ENCODE results near the gene TFAM. TPM values are rescaled to one million over a fixed set of nuclear protein-coding genes. Genes with fewer than 3 reads are reported as not detected.

The TFAM gene
- total RNA-seq, 1 donor from 2014 or later, result 32.0 TPM

GRCh38 chr10:58367069-58367468 lies 18.1 kb upstream of the TFAM start:
- DNase-seq (ENCODE audit: missing footprints) (no peak), ATAC-seq (no peak)
- intact Hi-C loops (cut with DNase I), result no loop called here

GRCh38 chr10:58371473-58371872 lies 13.7 kb upstream of the TFAM start:
- DNase-seq (ENCODE audit: missing footprints), result no peak
- intact Hi-C loops (cut with DNase I), result no loop called here
- no peak for ATAC-seq

- DNase-seq (ENCODE audit: missing footprints) (no peak), ATAC-seq (no peak)
- intact Hi-C loops (cut with DNase I), result no loop called here
These were observed 12.4 kb upstream of the TFAM start for GRCh38 chr10:58372607-58373441.

GRCh38 chr10:58373442-58373827 lies 11.8 kb upstream of the TFAM start:
- intact Hi-C loops (cut with DNase I), result no loop called here
- DNase-seq (ENCODE audit: missing footprints) (no peak), ATAC-seq (no peak)

- DNase-seq (ENCODE audit: missing footprints), result no peak
- no peak for ATAC-seq
- intact Hi-C loops (cut with DNase I), result loop anchor here (10.0 kb wide), 1 partner anchor 208 kb away; no protein-coding TSS in a partner anchor
These were observed 2.7 kb upstream of the TFAM start for GRCh38 chr10:58382489-58382995.

- DNase-seq (ENCODE audit: missing footprints) (no peak), ATAC-seq (no peak)
- intact Hi-C loops (cut with DNase I), result loop anchor here (2.0 to 10.0 kb wide), 3 partner anchors 49 to 209 kb away; partner anchors contain the start of gene UBE2D1
These were observed 1.1 kb upstream of the TFAM start for GRCh38 chr10:58384095-58384494.

- ATAC-seq (peak; percentile 3), DNase-seq (ENCODE audit: missing footprints) (no peak)
- intact Hi-C loops (cut with DNase I), result loop anchor here (2.0 to 10.0 kb wide), 3 partner anchors 50 to 210 kb away; partner anchors contain the start of gene UBE2D1
These were observed 639 bp upstream of the TFAM start for GRCh38 chr10:58384544-58384998.

GRCh38 chr10:58385784-58386112 lies 538 bp downstream of the TFAM start:
- peak; percentile 72 for DNase-seq (ENCODE audit: missing footprints)
- no peak for ATAC-seq
- intact Hi-C loops (cut with DNase I), result loop anchor here (1.0 to 10.0 kb wide), 4 partner anchors 51 to 211 kb away; partner anchors contain the start of genes CISD1 and UBE2D1

- DNase-seq (ENCODE audit: missing footprints), result no peak
- intact Hi-C loops (cut with DNase I), result loop anchor here (10.0 kb wide), 1 partner anchor 214 kb away; no protein-coding TSS in a partner anchor
- no peak for ATAC-seq
These were observed 3.8 kb downstream of the TFAM start for GRCh38 chr10:58389024-58389423.

GRCh38 chr10:58393317-58393716 lies 8.1 kb downstream of the TFAM start:
- ATAC-seq (no peak), DNase-seq (ENCODE audit: missing footprints) (no peak)
- intact Hi-C loops (cut with DNase I), result no loop called here

- no peak for ATAC-seq
- intact Hi-C loops (cut with DNase I), result no loop called here
- no peak for DNase-seq (ENCODE audit: missing footprints)
These were observed 9.3 kb downstream of the TFAM start for GRCh38 chr10:58394471-58394870.

GRCh38 chr10:58396057-58396456 lies 10.8 kb downstream of the TFAM start:
- ATAC-seq, result no peak
- intact Hi-C loops (cut with DNase I), result no loop called here
- DNase-seq (ENCODE audit: missing footprints), result no peak

- intact Hi-C loops (cut with DNase I), result no loop called here
- no peak for DNase-seq (ENCODE audit: missing footprints)
- no peak for ATAC-seq
These were observed 12.6 kb downstream of the TFAM start for GRCh38 chr10:58397830-58398229.

GRCh38 chr10:58399410-58399809 lies 14.2 kb downstream of the TFAM start:
- ATAC-seq (no peak), DNase-seq (ENCODE audit: missing footprints) (no peak)
- intact Hi-C loops (cut with DNase I), result no loop called here

GRCh38 chr10:58400609-58401008 lies 15.4 kb downstream of the TFAM start:
- no peak for DNase-seq (ENCODE audit: missing footprints)
- no peak for ATAC-seq
- intact Hi-C loops (cut with DNase I), result no loop called here

- no peak for ATAC-seq
- intact Hi-C loops (cut with DNase I), result no loop called here
- no peak for DNase-seq (ENCODE audit: missing footprints)
These were observed 18.8 kb downstream of the TFAM start for GRCh38 chr10:58404001-58404400.

- intact Hi-C loops (cut with DNase I), result loop anchor here (10.0 kb wide), 1 partner anchor 105 kb away; the partner anchor contains the start of gene BICC1
- no peak for ATAC-seq
- no peak for DNase-seq (ENCODE audit: missing footprints)
These were observed 24.9 kb downstream of the TFAM start for GRCh38 chr10:58409956-58410610.

GRCh38 chr10:58412502-58412961 lies 27.3 kb downstream of the TFAM start:
- ATAC-seq, result no peak
- intact Hi-C loops (cut with DNase I), result loop anchor here (10.0 kb wide), 1 partner anchor 102 kb away; the partner anchor contains the start of gene BICC1

GRCh38 chr10:58414270-58415041 lies 29.2 kb downstream of the TFAM start:
- intact Hi-C loops (cut with DNase I), result loop anchor here (10.0 kb wide), 1 partner anchor 100 kb away; the partner anchor contains the start of gene BICC1
- ATAC-seq (peak; percentile 83), DNase-seq (ENCODE audit: missing footprints) (no peak)

More at GRCh38 chr10:58412502-58412961, 27.3 kb downstream of the TFAM start:
- no peak for DNase-seq (ENCODE audit: missing footprints)

All from Right ventricle myocardium inferior (tissue), 1 donor.